AG08395 (cell line): ENCODE results near the gene SYTL3.
A peak's percentile ranks its signal among the peaks of the same experiment; 100 is the strongest.
"Not testable (repeated sequence)": the region's sequence is repeated elsewhere in the genome, so short reads cannot be mapped to it uniquely, and the experiment has no call there.

ENCODE experiments used
- DNase-seq: peaks from one replicate; pipeline ENCODE4 v3.0.0; 2012; ENCODE audit warnings: mixed read lengths, low spot score

Gene SYTL3

GRCh38 chr6:158621694-158622544 lies 27.9 kb upstream of the SYTL3 start:
- DNase-seq, result no peak

- no peak for DNase-seq
Measured at GRCh38 chr6:158622545-158623190, 27.2 kb upstream of the SYTL3 start.

- DNase-seq, result no peak
Measured at GRCh38 chr6:158624684-158625682, 24.9 kb upstream of the SYTL3 start.

- no peak for DNase-seq
Measured at GRCh38 chr6:158625881-158626305, 24.0 kb upstream of the SYTL3 start.

- DNase-seq, result no peak
Measured at GRCh38 chr6:158626360-158627167, 23.3 kb upstream of the SYTL3 start.

GRCh38 chr6:158627168-158627939 lies 22.5 kb upstream of the SYTL3 start:
- no peak for DNase-seq

GRCh38 chr6:158627940-158628211 lies 22.0 kb upstream of the SYTL3 start:
- no peak for DNase-seq

GRCh38 chr6:158628542-158628941 lies 21.3 kb upstream of the SYTL3 start:
- no peak for DNase-seq

GRCh38 chr6:158629367-158630221 lies 20.3 kb upstream of the SYTL3 start:
- no peak for DNase-seq

- peak; percentile 49 for DNase-seq
Measured at GRCh38 chr6:158630938-158631616, 18.8 kb upstream of the SYTL3 start.

GRCh38 chr6:158631678-158632537 lies 17.9 kb upstream of the SYTL3 start:
- DNase-seq, result peak; percentile 82

- DNase-seq, result not testable (repeated sequence)
Measured at GRCh38 chr6:158632538-158633119, 17.2 kb upstream of the SYTL3 start.

GRCh38 chr6:158633127-158633526 lies 16.7 kb upstream of the SYTL3 start:
- no peak for DNase-seq

GRCh38 chr6:158634695-158635426 lies 15.0 kb upstream of the SYTL3 start:
- no peak for DNase-seq

GRCh38 chr6:158635427-158636073 lies 14.3 kb upstream of the SYTL3 start:
- DNase-seq, result no peak

GRCh38 chr6:158636778-158637177 lies 13.1 kb upstream of the SYTL3 start:
- DNase-seq, result no peak
